ENCODE measurements around the gene USP48.

USP48 gene

DNA sequence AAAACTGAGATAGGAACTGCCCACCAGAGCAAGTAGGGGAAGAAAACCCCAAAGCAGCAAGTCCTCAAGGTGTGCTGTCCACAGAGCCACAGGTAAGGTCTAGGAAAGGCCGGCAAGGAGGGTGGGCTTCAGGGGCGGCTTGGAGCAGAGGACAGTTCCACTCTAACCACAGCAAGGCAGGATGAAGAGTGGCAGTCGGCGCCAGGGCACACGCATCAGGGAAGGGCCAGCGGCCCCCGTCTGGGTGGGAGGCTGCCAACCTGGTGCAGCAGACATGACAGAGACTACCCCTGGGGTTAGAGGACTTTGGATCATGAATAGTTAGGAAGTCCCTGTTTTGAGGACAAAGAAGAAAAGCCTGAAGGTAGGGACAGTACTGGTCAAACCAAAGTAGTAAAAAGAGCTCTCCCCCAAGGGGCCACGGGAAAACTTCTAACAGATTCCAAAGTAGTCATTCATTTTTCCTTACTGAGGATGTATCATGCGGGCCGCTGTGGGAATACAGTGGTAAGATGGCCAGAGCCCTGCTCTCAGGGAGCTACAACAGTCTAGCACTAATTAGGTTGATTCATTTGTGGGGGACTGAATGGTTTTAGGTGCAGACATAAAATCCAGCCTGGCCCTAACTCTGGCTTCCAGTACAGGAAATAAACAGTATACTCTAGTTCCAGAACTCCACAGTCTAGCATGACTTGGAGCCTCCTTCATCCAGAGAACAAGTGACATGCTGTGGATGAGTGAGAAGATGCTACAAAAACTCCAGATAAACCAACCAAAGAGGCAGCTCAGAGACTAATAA is 110.3 kb downstream of the USP48 start:
- Histone ChIP-seq H3K9me3 (ENCODE audit: control insufficient read depth, insufficient read depth, low read length) (no peaks in the 10 kb centered on the region), H3K36me3 (ENCODE audit: insufficient read depth, low read length) (no peaks in the 10 kb centered on the region), H3K9ac (ENCODE audit: low read depth, low read length) (no peak overlapping the region), H3K4me1 (ENCODE audit: insufficient read depth, low read length) (peaks cover 25% of the 10 kb centered on the region)

DNA sequence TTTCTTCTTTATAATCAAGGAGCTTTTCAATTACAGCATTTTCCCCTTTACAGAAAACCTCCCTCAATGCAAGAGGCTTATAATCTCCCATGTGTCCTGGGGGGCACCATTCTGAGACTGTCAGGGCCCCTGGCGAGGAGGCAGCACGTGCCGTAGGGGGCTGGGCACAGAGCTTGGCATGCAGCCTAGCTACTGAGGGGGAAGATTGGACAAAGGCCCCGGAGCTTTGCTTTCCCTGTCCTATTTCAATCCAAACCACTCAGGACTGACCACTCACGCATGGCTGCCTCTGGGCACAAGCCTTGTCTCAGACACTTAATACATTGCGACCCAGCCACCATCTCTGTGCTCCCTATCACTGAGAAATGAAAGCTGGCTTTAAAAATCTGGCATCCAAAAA is 111.0 kb downstream of the USP48 start:
- Histone ChIP-seq H3K4me1 (ENCODE audit: insufficient read depth, low read length) (peaks cover 25% of the 10 kb centered on the region), H3K36me3 (ENCODE audit: insufficient read depth, low read length) (no peaks in the 10 kb centered on the region), H3K9ac (ENCODE audit: low read depth, low read length) (no peak overlapping the region), H3K9me3 (ENCODE audit: control insufficient read depth, insufficient read depth, low read length) (no peaks in the 10 kb centered on the region)

DNA sequence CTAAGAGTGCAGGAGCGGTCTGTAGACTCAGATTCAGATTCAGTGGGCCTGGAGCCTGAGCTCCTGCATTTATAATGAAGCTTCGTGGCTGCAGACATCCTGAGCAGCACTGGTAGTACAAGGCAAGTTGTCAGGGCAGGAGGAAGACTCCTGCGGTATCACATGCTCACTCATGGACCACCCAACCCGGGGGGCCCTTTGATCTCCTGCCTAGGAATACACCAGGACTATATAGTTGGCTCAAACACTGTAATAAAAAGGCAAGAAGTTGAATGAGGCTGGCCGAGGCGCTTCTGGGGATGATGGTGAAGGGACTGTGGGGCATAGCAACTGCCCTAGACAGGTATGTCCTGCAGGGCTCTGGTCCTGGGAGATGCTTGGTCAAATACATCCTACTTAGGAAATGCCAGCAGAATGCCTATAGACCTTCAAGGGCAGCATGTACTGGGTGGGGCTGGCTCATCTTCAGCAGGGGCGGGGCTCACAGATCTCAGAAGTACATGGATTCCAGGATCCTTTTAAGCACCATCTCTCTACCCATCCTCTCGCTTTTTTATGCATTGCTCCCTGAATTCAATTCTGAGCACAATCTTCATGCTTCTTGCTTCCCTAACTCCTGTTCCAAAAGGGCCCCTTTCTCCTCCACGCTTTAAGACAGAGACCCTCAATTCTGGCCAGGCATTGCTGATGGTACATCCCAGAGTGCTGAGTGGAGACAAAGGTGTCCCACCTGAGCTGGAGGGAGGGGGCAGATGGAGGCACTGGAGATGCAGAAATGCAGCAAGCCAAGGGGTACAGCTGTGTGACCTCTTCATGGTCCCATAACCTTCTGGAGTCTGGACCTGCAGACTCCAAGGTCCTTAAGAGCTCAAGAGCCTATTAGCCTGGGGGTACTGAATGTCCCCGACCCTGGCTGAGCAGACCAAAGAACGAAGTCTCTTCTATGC is 111.7 kb downstream of the USP48 start:
- H3K4me1 ChIP-seq (ENCODE audit: insufficient read depth, low read length), result peaks cover 27% of the 10 kb centered on the region
- no peaks in the 10 kb centered on the region for H3K36me3 ChIP-seq (ENCODE audit: insufficient read depth, low read length)
- no peak overlapping the region for H3K9ac ChIP-seq (ENCODE audit: low read depth, low read length)
- H3K9me3 ChIP-seq (ENCODE audit: control insufficient read depth, insufficient read depth, low read length), result no peaks in the 10 kb centered on the region

DNA sequence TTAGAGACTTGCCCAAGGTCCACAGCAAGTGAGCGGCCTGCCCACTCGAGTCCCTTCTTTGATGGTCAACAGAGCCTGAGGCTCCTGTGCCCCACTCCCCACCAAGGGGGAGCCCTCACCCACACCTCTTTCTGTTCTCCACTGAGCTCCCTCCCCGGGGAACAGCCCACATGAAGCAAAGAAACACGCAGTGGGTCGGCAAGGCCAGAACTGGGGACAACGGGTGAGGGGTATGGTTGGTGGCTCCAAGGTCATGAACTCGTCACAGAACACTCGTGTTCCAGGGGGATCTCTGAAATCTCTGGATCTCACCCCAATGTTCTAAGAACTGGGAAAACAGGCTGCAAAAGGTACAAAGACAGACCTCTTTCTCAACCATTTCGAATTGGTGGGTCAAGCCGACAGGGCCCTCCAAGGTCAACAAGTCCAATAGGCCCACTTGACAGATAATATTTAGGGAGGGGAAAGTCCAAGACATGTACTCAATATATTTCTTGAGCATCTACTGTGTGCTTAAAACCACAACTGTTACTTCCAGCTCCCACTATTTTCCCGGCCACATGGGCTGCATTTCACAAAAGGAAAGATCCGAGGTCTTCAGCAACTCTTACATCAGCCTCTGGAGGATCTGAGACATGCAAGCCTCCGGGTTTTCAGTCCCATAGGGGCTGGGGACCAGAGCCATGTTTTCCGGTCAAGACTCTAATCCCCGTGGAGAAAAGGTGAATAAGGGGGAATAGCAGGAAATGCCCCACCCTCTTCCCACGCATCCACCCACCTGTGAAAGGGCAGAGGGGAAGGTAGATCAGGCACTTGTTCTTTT is 112.7 kb downstream of the USP48 start:
- Histone ChIP-seq H3K4me1 (ENCODE audit: insufficient read depth, low read length) (peaks cover 30% of the 10 kb centered on the region), H3K9me3 (ENCODE audit: control insufficient read depth, insufficient read depth, low read length) (no peaks in the 10 kb centered on the region), H3K36me3 (ENCODE audit: insufficient read depth, low read length) (no peaks in the 10 kb centered on the region), H3K9ac (ENCODE audit: low read depth, low read length) (peak overlapping the region; percentile 60)

DNA sequence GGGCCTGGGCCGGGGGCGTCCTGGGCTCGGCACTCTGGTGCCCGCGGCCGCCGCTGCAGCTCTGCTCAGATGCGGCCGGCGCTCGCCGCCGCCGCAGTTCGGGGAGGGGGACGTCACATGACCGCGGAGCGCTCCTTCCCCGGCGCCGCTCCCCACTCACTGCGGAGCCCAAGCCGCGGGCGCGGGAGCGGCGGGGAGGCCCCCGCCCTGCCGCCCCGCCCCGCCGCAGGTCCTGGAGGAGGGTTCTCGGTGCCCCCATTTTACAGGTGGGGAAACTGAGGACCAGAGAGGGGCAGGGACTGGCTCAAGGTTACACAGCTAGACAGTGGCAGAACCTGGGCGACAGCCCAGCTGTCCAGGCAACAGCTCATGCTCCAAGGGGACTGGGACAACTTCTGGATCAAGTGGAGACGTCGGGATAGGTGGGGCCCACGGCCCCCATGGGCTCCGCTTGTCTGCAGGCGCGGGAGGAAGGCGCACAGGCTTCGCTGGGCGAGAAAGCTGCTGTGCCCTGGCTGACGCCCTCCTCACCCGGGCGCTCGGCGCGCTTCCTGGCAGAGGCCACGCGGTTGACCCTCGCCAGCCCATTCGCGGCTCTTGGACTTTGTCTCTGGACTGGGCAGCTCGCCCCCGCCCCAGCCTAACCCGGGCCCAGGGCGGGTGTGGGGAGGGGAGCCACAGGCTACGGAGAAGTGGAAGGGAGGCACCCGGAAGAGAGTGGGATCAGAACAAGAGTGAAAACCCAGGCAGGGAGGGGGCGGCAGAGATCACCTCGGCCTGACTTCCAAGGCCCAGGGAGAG is 113.5 kb downstream of the USP48 start, which contains the start of gene RAP1GAP:
RAP1GAP (minus strand) TSS at position 100 of the 801 bp plus-strand sequence. CDS start 49,325 bp downstream, outside the sequence.
- no peaks in the 10 kb centered on the region for H3K9me3 ChIP-seq (ENCODE audit: control insufficient read depth, insufficient read depth, low read length)
- peak within 1 kb of the TSS; percentile 60 for H3K9ac ChIP-seq (ENCODE audit: low read depth, low read length)
- peaks cover 30% of the 10 kb centered on the region for H3K4me1 ChIP-seq (ENCODE audit: insufficient read depth, low read length)
- no peaks in the 10 kb centered on the region for H3K36me3 ChIP-seq (ENCODE audit: insufficient read depth, low read length)

DNA sequence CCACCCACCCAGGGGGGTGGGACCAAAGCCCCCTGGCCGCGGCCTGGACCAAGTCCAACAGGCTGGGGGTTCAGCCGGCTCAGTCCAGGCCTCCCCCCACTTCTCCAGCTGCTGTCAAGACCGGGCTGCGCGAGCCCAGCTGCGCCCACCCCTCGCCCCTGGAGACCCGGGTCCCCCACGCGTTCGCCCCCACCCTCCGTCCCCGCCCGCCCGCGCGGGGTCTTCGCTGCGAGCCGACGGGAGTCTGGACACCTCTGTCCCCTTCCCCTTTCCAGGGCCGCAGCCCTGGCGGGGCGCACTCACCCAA is 114.0 kb downstream of the USP48 start:
- Histone ChIP-seq H3K9me3 (ENCODE audit: control insufficient read depth, insufficient read depth, low read length) (no peaks in the 10 kb centered on the region), H3K9ac (ENCODE audit: low read depth, low read length) (peak overlapping the region; percentile 60; the same call in 1 of the 2 replicates), H3K4me1 (ENCODE audit: insufficient read depth, low read length) (peaks cover 30% of the 10 kb centered on the region), H3K36me3 (ENCODE audit: insufficient read depth, low read length) (no peaks in the 10 kb centered on the region)

DNA sequence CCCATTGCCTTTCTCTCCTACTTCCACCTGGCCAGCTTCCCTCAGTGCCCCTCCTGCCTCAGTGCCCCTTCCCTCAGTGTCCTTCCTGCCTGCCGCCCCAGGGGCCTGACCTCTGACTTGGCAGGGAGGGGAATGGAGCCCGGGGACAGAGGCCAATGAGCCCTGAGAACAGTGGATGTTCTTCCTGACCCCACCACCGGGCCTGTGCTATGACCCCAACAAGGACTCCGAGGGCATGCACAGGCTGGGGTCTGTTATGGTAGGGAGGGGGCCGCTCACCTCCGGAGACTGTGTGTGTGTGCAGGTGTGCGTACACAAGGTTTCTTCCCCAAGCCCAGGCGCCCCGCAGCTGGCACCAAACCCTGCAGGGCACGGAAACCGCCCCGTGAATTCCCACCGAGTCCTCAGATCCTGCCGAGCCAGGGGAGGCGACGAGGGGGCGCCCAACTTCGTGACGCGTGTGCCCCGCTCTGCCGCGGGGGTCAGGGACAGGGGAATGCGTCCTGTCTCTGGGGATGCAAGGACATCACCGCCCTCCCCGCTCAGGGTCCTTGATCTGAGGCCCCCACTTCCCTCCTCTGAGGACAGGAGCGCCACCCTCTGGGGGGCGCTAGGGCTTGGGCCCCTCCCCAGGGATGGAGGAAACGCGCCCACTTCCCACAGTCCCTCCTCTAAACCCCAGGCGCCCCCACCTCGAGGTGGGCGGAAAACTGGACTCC is 114.6 kb downstream of the USP48 start:
- peak overlapping the region; percentile 60; the same call in 1 of the 2 replicates for H3K9ac ChIP-seq (ENCODE audit: low read depth, low read length)

DNA sequence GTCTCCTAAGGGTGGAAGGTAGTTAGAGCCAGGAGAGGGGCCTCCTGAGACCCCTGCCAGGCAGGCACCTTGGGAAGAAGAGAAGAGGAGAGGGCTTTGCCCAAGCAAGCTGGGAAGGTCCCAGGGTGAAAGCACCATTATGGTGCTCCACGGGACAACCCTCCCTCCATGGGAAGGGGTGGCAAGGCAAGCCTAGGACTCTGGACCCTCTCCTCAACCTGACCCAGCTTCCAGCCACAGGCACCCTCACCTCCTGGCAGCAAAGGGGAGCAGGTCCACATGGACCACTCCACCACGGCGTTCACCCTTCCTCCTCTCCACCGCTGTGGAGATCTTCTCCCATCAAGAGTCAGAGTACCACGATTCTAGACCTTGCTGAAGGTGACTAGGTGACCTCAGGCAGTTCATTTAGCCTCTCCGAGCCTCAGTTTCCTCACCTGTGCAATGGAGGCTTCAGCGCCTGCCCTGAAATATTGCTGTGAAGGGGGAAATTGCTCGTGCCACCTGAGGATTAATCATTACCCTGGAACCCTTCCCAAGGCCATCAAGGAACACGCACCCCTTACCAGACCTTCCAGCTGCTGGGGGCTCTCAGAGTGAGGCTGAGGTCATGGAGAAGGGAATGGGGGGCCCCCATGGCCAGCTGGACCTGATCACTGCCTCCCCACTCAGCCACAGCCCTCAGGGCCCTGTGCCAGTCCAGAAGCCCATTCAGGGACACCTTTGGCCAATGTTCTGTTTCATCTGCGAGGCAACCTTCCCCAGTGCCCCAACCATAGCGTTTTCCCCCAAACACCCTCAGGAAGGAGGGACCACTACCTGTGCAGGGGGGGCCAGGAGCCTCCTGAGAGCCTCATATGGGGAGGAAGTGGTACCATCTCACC is 115.4 kb downstream of the USP48 start:
- Histone ChIP-seq H3K4me1 (ENCODE audit: insufficient read depth, low read length) (peaks cover 23% of the 10 kb centered on the region), H3K36me3 (ENCODE audit: insufficient read depth, low read length) (no peaks in the 10 kb centered on the region), H3K9ac (ENCODE audit: low read depth, low read length) (no peak overlapping the region), H3K9me3 (ENCODE audit: control insufficient read depth, insufficient read depth, low read length) (no peaks in the 10 kb centered on the region)

More for the DNA sequence above, 114.6 kb downstream of the USP48 start:
- Histone ChIP-seq H3K36me3 (ENCODE audit: insufficient read depth, low read length) (no peaks in the 10 kb centered on the region), H3K9me3 (ENCODE audit: control insufficient read depth, insufficient read depth, low read length) (no peaks in the 10 kb centered on the region), H3K4me1 (ENCODE audit: insufficient read depth, low read length) (peaks cover 26% of the 10 kb centered on the region)

DNA sequence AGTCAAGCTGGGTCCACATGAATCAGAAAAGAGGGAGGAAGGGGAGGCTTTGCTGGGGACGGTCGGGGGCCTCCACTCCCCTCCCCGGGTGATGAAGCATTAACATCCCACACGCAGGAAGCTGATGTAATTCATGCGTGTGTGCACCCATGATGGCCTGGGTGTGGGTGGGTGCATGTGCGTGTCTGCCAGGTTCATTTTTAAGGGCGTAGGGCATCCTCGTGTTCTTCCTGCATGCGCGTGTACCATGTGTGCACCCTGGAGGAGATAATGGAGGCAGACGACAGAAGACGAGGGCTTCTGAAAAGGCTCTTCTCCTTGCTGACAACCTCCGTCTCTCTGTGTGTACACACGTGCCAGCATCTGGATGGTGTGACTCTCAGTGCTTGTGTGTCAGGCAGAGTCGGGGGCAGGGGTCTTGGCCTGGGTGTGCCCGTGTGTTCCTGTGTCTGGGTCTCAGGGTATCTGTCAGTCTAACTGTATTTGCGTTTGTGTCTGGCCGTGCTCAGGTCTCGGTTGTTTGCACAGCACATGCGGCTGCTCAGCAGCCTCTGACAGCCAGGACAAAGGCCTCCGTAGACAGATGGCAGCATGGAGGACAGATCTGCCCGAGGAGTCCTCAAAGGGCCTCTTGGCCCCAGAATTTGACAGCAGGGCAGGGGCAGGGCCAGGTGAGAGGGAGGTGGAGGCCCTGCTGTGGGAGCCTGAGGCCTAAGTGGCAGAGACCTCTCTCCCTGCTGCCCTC is 116.2 kb downstream of the USP48 start:
- Histone ChIP-seq H3K4me1 (ENCODE audit: insufficient read depth, low read length) (peaks cover 21% of the 10 kb centered on the region), H3K9me3 (ENCODE audit: control insufficient read depth, insufficient read depth, low read length) (no peaks in the 10 kb centered on the region), H3K36me3 (ENCODE audit: insufficient read depth, low read length) (no peaks in the 10 kb centered on the region), H3K9ac (ENCODE audit: low read depth, low read length) (no peak overlapping the region)

DNA sequence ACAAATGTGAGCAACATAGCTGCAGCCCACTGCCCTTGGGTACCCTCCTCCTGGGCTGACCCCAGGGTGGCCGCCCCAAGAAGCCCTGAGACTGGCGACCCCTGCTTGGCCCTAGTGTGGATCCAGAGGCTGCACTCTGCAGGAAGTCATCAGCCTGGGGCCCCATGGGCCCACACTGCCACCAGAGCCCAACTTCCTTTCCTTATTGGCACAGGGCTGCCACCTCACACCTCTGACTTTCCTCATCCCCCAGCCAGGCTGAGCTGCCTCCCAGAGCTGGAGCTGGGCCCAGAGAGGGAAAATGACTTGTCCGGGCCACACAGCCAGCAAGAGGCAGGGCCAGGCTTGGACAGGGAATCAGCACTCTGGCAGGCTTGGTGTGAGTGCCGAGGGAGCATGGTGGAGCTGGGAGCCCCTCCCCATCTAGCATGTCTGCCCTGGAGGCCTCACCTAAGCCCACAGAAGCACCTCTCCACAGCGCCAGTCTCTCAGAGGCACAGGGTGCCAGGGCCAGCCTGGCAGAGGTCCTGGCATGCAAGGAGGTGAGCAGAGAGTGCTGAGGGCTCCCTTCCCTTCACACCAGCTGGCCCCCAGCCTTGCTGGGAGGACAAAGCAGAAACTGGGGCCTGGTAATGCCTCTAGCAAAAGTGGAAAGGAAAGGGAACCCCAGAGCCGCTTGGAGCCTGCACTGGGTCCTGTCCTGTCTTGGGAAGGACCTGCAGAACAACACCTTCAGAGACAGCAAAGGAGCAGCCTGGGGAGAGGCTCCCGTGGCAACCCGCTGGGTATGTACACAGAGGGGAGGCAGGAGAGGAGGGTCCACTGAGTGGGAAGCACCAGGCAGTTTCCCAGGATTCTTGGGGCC is 117.0 kb downstream of the USP48 start:
- Histone ChIP-seq H3K4me1 (ENCODE audit: insufficient read depth, low read length) (peaks cover 16% of the 10 kb centered on the region), H3K9ac (ENCODE audit: low read depth, low read length) (no peak overlapping the region), H3K36me3 (ENCODE audit: insufficient read depth, low read length) (no peaks in the 10 kb centered on the region)

More for the DNA sequence above, 117.0 kb downstream of the USP48 start:
- H3K9me3 ChIP-seq (ENCODE audit: control insufficient read depth, insufficient read depth, low read length), result no peaks in the 10 kb centered on the region

All from ES-I3 (cell line).